Glutamatergic neuron (in vitro differentiated cells): ENCODE measurements around the gene DUS1L. TPM values are rescaled to one million over a fixed set of nuclear protein-coding genes. Genes with fewer than 3 reads are reported as not detected.

ENCODE experiments used
- DNase-seq: peaks from one replicate; pipeline ENCODE4 v3.0.0; 2022
- H3K27ac Mint-ChIP-seq: one replicate; pipeline ENCODE4 v1.8.0; 2020; ENCODE audit warnings: mild to moderate bottlenecking, mixed read lengths, inconsistent platforms; ENCODE audit not compliant: unreplicated experiment
- H3K27me3 Mint-ChIP-seq: one replicate; pipeline ENCODE4 v1.8.0; 2020; ENCODE audit warnings: mild to moderate bottlenecking, moderate library complexity, mixed read lengths, inconsistent platforms; ENCODE audit not compliant: unreplicated experiment
- H3K36me3 Mint-ChIP-seq: one replicate; pipeline ENCODE4 v1.8.0; 2020; ENCODE audit warnings: mild to moderate bottlenecking, mixed read lengths, inconsistent platforms; ENCODE audit not compliant: unreplicated experiment
- H3K4me1 Mint-ChIP-seq: one replicate; pipeline ENCODE4 v1.8.0; 2020; ENCODE audit warnings: mild to moderate bottlenecking, low read depth, mixed read lengths, inconsistent platforms; ENCODE audit not compliant: unreplicated experiment
- H3K4me3 Mint-ChIP-seq: one replicate; pipeline ENCODE4 v1.8.0; 2020; ENCODE audit warnings: mild to moderate bottlenecking, mixed read lengths, inconsistent platforms; ENCODE audit not compliant: unreplicated experiment
- H3K9me3 Mint-ChIP-seq: one replicate; pipeline ENCODE4 v1.8.0; 2020; ENCODE audit warnings: mild to moderate bottlenecking, moderate library complexity, mixed read lengths, inconsistent platforms; ENCODE audit not compliant: unreplicated experiment
- total RNA-seq: library from RNA; stranded (reverse); fragmentation: NEBNext Ultra II Directional; extraction: Animal tissue kit (Norgen Biotek cat#: 25700); gene quantifications from one replicate; pipeline ENCODE4 v1.2.1, GENCODE V29; 2021; ENCODE audit not compliant: unreplicated experiment
- TF ChIP-seq, protein P1 (sequence below): fragments of 200-600 bp; sonication (generic); IDR thresholded peaks from one replicate; pipeline ENCODE4 v1.5.0; 2021; ENCODE audit not compliant: partially characterized antibody, unreplicated experiment

DUS1L gene
- total RNA-seq, 1 donor from 2014 or later, result 122 TPM

DNA sequence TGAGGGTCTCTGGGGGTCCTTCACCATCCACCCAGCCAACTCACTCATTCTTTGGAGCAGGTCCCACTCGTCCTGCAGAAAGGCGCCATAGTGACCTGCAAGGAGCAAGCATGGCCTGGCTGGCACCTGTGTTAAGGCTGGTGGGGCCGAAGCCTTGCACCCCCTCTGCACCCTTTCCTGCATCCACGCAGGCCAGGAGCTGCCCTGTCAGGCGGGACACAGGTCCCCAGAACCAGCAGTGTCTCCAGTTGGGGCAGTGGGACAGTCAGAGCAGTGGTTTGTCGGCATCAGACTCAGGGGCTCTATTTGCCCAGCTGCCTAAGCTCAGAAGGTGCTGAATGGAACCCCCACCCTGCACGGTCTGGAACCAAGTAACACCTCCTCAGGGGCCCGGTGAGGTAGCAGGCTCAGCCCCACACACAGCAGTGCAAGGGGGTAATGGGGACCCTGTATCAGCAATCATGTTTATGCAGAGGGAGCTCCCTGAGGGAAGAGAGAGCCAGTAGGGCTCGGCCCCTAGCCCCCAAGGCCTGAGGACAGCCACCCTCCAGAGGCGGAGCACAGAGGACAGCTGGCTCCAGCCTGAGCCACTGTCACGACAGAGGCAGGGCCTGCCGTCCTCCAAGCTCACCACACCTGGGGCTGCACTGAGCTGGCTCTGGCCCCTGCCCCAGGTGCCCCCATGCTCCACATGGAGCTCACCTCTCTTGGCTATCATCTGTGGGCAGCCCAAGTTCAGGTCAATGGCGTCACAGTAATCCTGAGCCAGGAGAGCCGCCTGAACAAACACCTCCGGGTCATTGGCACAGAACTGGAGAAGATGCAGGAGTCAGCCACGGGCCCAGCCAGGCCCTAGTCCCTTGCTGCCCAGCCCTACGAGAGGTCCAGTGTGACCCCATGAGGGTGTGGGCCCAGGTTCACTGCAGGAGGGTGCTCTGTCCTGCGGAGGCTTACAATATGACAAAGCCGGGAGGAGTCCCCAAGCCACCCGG is 1.9 kb downstream of the DUS1L start:
- Mint-ChIP-seq H3K27ac (no peak overlapping the region), H3K9me3 (peaks cover 3% of the 10 kb centered on the region), H3K27me3 (peaks cover 10% of the 10 kb centered on the region), H3K36me3 (no peaks in the 10 kb centered on the region), H3K4me3 (peak overlapping the region; percentile 70), H3K4me1 (no peaks in the 10 kb centered on the region)
- TF ChIP-seq, protein P1, sequence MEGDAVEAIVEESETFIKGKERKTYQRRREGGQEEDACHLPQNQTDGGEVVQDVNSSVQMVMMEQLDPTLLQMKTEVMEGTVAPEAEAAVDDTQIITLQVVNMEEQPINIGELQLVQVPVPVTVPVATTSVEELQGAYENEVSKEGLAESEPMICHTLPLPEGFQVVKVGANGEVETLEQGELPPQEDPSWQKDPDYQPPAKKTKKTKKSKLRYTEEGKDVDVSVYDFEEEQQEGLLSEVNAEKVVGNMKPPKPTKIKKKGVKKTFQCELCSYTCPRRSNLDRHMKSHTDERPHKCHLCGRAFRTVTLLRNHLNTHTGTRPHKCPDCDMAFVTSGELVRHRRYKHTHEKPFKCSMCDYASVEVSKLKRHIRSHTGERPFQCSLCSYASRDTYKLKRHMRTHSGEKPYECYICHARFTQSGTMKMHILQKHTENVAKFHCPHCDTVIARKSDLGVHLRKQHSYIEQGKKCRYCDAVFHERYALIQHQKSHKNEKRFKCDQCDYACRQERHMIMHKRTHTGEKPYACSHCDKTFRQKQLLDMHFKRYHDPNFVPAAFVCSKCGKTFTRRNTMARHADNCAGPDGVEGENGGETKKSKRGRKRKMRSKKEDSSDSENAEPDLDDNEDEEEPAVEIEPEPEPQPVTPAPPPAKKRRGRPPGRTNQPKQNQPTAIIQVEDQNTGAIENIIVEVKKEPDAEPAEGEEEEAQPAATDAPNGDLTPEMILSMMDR, result no peak
- no peak for DNase-seq

DNA sequence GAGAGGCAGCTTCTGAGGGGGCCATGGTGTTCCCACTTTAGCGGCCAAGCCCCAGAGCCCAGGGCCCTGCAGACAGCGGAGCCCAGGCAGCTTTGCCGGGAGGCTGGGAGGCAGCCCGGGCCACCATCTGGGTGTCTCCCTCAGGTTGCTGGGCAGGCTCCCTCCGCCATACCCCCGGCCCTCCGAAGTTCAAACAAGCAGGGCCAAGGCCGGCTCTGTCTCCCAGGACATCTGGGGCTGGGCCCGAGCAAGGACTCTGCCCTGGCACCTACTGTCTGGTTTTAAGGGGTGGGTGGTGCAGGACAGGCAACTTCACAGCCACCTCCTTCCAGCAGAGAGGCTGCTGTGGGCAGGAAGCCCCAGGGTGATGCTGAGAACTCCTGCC is 2.6 kb downstream of the DUS1L start:
- no peak overlapping the region for H3K4me3 Mint-ChIP-seq
- TF ChIP-seq, protein P1, result no peak
- no peak overlapping the region for H3K27ac Mint-ChIP-seq
- no peaks in the 10 kb centered on the region for H3K4me1 Mint-ChIP-seq
- H3K9me3 Mint-ChIP-seq, result peaks cover 3% of the 10 kb centered on the region
- H3K27me3 Mint-ChIP-seq, result peaks cover 10% of the 10 kb centered on the region
- no peaks in the 10 kb centered on the region for H3K36me3 Mint-ChIP-seq
- no peak for DNase-seq

DNA sequence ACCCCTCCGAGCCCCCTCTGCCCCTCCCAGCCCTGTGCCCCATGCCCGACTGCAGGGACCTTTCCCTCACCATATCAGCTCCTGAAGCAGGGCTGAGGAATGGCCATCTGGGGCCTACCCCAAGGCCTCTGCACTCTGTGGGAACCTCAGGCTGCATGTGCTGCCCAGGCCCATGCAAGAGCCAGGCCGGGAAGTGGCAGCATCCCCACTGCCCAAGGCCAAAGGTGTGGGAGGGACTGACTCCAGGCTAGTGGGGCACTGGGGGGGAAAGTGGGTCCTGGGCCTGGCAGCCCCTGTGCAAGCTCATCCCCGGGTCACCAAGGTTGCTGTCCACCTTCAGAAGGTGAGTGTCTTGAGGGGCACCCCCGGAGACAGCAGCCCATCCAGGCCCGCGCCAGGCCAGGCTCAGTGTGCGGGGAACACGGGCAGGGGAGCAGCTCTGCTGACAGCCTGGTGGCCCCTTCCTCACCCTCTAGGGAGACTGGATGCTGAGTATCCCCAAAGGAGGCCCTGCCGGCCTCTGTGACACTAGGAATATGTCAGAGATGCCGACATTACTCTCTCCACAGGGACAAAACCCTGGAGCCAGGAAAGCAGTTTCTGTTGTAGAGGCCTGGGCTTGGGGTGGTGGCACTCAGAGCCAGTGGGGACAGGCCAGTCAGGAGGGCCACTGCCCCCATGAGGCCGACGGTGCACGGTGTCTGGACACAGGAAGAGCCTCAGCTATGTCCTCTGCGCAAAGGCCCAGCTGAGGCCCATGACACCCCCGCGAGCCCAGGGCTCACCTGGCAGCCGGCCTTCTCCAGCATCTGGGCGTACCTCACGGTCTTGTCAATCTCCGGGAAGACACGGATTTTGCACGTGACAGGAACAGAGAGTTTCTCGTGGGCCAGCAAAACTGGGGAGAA is 3.3 kb downstream of the DUS1L start:
- peaks cover 9% of the 10 kb centered on the region for H3K27me3 Mint-ChIP-seq

DNA sequence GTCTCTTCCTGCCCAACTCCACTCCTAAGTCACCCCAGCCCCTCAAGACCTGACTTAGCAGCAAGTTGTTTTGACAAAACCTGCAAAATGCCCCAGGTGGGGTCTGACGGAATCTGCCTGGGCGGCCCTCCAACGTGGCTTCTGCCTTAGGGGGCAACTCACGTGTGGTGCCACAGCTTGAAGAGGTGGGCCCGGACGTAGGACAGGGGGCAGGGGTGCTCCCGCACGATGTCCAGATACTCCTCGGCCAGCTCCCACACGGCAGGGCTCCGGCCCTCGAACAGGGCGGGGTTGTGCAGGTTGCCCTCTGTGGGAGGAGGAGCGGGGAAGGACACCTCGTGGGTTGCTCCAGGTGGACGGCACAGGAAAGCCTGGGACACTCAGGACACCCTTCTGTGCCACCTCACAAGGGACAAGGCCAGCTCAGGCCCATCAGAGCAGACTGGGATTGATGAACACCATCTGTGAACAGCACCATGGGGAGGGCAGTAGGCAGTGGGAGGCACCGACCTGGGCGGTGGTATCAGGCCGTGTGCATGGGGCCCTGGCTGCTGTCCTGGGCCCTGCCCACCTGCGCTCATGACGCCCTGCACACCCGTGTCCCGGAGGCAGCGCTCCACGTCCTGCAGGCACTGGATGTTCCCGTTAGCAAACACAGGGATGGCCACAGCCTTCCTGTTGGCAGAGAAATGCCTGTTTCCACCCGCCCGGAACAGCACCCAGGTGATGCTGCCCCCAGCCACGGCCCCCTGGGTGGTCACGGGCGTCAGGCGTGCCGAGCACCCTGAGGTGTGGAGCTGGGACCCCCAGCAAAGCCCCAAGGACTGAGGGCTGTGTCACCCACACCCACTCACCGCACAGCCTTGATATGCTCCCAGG is 4.3 kb downstream of the DUS1L start:
- DNase-seq, result no peak
- Mint-ChIP-seq H3K4me1 (no peaks in the 10 kb centered on the region), H3K27me3 (peaks cover 2% of the 10 kb centered on the region), H3K4me3 (no peak overlapping the region), H3K9me3 (peaks cover 3% of the 10 kb centered on the region), H3K27ac (no peak overlapping the region), H3K36me3 (no peaks in the 10 kb centered on the region)
- TF ChIP-seq, protein P1, result no peak

More for the DNA sequence above, 3.3 kb downstream of the DUS1L start:
- Mint-ChIP-seq H3K4me1 (no peaks in the 10 kb centered on the region), H3K36me3 (no peaks in the 10 kb centered on the region), H3K27ac (no peak overlapping the region), H3K9me3 (peaks cover 3% of the 10 kb centered on the region), H3K4me3 (no peak overlapping the region)
- TF ChIP-seq, protein P1, result no peak
- no peak for DNase-seq
